K562 (cell line): ENCODE measurements around the gene SCART1.
"Not testable (repeated sequence)": the region's sequence is repeated elsewhere in the genome, so short reads cannot be mapped to it uniquely, and the experiment has no call there.

Experiments used
- CHD2 ChIP-seq: IDR thresholded peaks from 2 replicates; pipeline ENCODE4 v1.6.1; 2011; ENCODE audit warnings: low read depth, low read length
- TCF7L2 ChIP-seq: fragments of 150-350 bp; IDR thresholded peaks from 2 replicates; pipeline ENCODE4 v1.6.1; 2016; ENCODE audit warnings: low read depth, mild to moderate bottlenecking, low read length, moderate library complexity
- ZNF592 ChIP-seq: fragments of 450-650 bp; IDR thresholded peaks from 2 replicates; pipeline ENCODE4 v1.6.1; 2017; ENCODE audit warnings: antibody characterized with exemption, mild to moderate bottlenecking

GRCh38 chr10:133497363-133497762 lies 43.6 kb downstream of the SCART1 start:
- TF ChIP-seq CHD2, ZNF592, TCF7L2: not testable (repeated sequence)
